Thyroid gland (tissue), 4 donors: ENCODE data around the gene PPM1H. TPM values are rescaled to one million over a fixed set of nuclear protein-coding genes. Genes with fewer than 3 reads are reported as not detected.

Experiments used
- DNase-seq, 2 donors: peaks; one replicate each; pipeline ENCODE4 v3.0.0-alpha.2; 2019
- H3K27ac ChIP-seq, 3 donors: fragments of 200-600 bp; sonication (generic); 1 replicate in 2 of 3; 2 replicates in 1 of 3; pipeline ENCODE4 v1.5.1; 2016 to 2019; ENCODE audit warnings: mild to moderate bottlenecking in 1 of 3, moderate library complexity in 1 of 3
- H3K27me3 ChIP-seq: fragments of 200-600 bp; sonication (generic); one replicate; pipeline ENCODE4 v1.5.1; 2019
- H3K36me3 ChIP-seq, 2 donors: fragments of 200-600 bp; sonication (generic); one replicate each; pipeline ENCODE4 v1.5.1; 2016 to 2019
- H3K4me1 ChIP-seq, 2 donors: fragments of 200-600 bp; sonication (generic); one replicate each; pipeline ENCODE4 v1.5.1; 2017 to 2019
- H3K4me3 ChIP-seq, 3 donors: fragments of 200-600 bp; sonication (generic); replicated peaks in 1 of 3; 1 replicate in 2 of 3; 2 replicates in 1 of 3; pipeline ENCODE4 v1.5.1; 2016; ENCODE audit warnings: mild to moderate bottlenecking in 1 of 3
- H3K9me3 ChIP-seq: fragments of 200-600 bp; sonication (generic); one replicate; pipeline ENCODE4 v1.5.1; 2017
- CTCF ChIP-seq, 6 experiments: fragments of 200-600 bp in 3 of 6; fragments of 450-650 bp in 3 of 6; sonication (generic) in 3 of 6; IDR thresholded peaks; one replicate each; pipeline ENCODE4 v1.5.1; 2016 to 2019; ENCODE audit warnings: antibody characterized with exemption in 6 of 6, mild to moderate bottlenecking in 2 of 6, inconsistent platforms in 1 of 6, moderate library complexity in 1 of 6
- POLR2A ChIP-seq, 2 donors: fragments of 450-650 bp; IDR thresholded peaks; one replicate each; pipeline ENCODE4 v1.6.1; 2017; ENCODE audit warnings: antibody characterized with exemption in 2 of 2, mild to moderate bottlenecking in 2 of 2, moderate library complexity in 1 of 2
- WGBS, 2 donors: methylation state at CpG; one replicate each; pipeline ENCODE4 v1.1.5; 2017; 5-methylcytosine and 5-hydroxymethylcytosine counted together
- intact Hi-C: fragments of 100-400 bp; cut with DNase I; formaldehyde crosslinking; loops from one replicate; pipeline ENCODE4 v1.15.1; 2023
- total RNA-seq, 4 donors: library from RNA; depleted of rRNA; stranded (reverse); fragments of >200 nt; gene quantifications; one replicate each; pipeline ENCODE4 v1.2.3, GENCODE V29; 2016

The PPM1H gene
- total RNA-seq, 4 donors from 2014 or later: 3.9 to 12.7 (median 9.0) TPM

DNA sequence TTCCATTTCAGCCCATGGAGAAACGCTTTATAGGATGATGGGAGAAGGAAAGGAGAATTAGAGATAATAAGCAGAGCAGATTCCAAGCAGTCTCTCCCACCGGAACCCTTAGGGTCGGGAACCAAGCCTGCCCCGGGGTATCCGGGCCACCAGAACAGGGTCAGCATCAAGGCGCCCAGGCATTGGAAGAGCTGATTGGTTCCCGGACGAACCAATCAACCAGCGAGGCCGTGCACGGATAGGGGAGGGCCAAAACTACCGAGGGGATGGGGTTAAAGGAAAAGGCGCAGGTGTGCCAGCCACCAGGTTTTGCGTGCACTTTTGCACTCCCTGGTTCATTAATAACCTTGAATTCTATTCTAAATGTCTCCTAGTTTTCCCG lies 1.7 kb downstream of the PPM1H start:
- Histone ChIP-seq H3K4me1 (peaks cover 0 to 9% of the 10 kb centered on the region in 2 donors), H3K9me3 (no peaks in the 10 kb centered on the region), H3K4me3 (peak overlapping the region; percentile 45 to 80 (median 61)), H3K27me3 (no peaks in the 10 kb centered on the region), H3K27ac (no peak overlapping the region), H3K36me3 (no peaks in the 10 kb centered on the region)
- peak; percentile 31 to 41 for DNase-seq
- peak in 1 of 2 donors; percentile 25 for TF ChIP-seq POLR2A (IDR thresholded peaks at IDR 0.05)
- no peak for TF ChIP-seq CTCF (IDR thresholded peaks at IDR 0.05)
- WGBS, 2 donors: 3% methylated on average over 15 of the region's 15 CpGs
- intact Hi-C loops: no loop called here

- H3K4me3 ChIP-seq: no peak overlapping the region
- no peaks in the 10 kb centered on the region for H3K36me3 ChIP-seq
- no peaks in the 10 kb centered on the region for H3K27me3 ChIP-seq
- H3K27ac ChIP-seq: no peak overlapping the region
- intact Hi-C loops: no loop called here
- H3K4me1 ChIP-seq: peaks cover 0 to 9% of the 10 kb centered on the region in 2 donors
- WGBS, 2 donors: 89 to 91% methylated on average over 3 of the region's 3 CpGs
- DNase-seq: no peak
- no peaks in the 10 kb centered on the region for H3K9me3 ChIP-seq
- TF ChIP-seq CTCF (IDR thresholded peaks at IDR 0.05) (no peak), POLR2A (IDR thresholded peaks at IDR 0.05) (no peak)
Observed at GRCh38 chr12:62931477-62931876, 3.5 kb downstream of the PPM1H start.

GRCh38 chr12:62930546-62931425 lies 4.2 kb downstream of the PPM1H start:
- H3K27ac ChIP-seq: no peak overlapping the region
- 53 to 65% methylated on average over 5 of the region's 5 CpGs for WGBS, 2 donors
- intact Hi-C loops: no loop called here
- H3K4me3 ChIP-seq: no peak overlapping the region
- H3K4me1 ChIP-seq: peaks cover 0 to 9% of the 10 kb centered on the region in 2 donors
- DNase-seq: no peak
- no peak for TF ChIP-seq CTCF (IDR thresholded peaks at IDR 0.05)
- TF ChIP-seq POLR2A (IDR thresholded peaks at IDR 0.05): no peak
- H3K27me3 ChIP-seq: no peaks in the 10 kb centered on the region
- no peaks in the 10 kb centered on the region for H3K36me3 ChIP-seq
- no peaks in the 10 kb centered on the region for H3K9me3 ChIP-seq

DNA sequence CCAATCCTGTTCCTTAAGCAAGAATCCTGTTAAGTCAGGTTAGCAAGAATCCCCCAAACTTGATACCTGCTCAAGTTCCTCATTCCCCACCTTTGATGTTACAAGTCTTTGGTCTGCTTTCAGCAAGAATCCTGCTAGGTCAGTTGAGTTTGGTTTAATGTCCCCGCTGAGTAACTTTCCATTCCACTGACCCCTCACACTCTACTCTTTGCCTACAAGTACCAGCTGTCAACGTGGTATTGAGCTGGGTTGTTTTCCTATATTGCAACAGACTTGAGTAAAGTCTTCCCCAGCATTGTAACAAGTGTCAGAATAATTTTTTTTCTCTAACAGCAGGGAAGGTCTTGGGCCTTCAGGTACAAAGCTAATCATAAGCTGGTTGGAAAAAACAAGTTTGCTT lies 6.3 kb downstream of the PPM1H start:
- H3K4me1 ChIP-seq: peaks cover 0 to 5% of the 10 kb centered on the region in 2 donors
- no peak overlapping the region for H3K27ac ChIP-seq

More for the DNA sequence above, 6.3 kb downstream of the PPM1H start:
- no peaks in the 10 kb centered on the region for H3K36me3 ChIP-seq
- H3K9me3 ChIP-seq: no peaks in the 10 kb centered on the region
- no peak for DNase-seq
- TF ChIP-seq CTCF (IDR thresholded peaks at IDR 0.05) (no peak), POLR2A (IDR thresholded peaks at IDR 0.05) (no peak)
- H3K27me3 ChIP-seq: no peaks in the 10 kb centered on the region
- WGBS, 2 donors: 63 to 68% methylated on average over 2 of the region's 2 CpGs
- H3K4me3 ChIP-seq: no peak overlapping the region
- intact Hi-C loops: no loop called here
